ENCODE results near the gene PRR11. TPM values are rescaled to one million over a fixed set of nuclear protein-coding genes. Genes with fewer than 3 reads are reported as not detected.

PRR11 gene
- total and polyA plus RNA-seq, 11 donors: 0.15 to 11.4 (median 1.0) TPM

- no peak for ATAC-seq
- Histone ChIP-seq H3K4me1 (no peaks in the 10 kb centered on the region), H3K4me3 (no peak overlapping the region), H3K36me3 (peaks cover 0 to 4% (median 0%) of the 10 kb centered on the region in 9 donors), H3K9me3 (no peaks in the 10 kb centered on the region), H3K27me3 (no peaks in the 10 kb centered on the region), H3K27ac (no peak overlapping the region)
- no peak for TF ChIP-seq POLR2A (IDR thresholded peaks at IDR 0.05)
- TF ChIP-seq, protein P1, sequence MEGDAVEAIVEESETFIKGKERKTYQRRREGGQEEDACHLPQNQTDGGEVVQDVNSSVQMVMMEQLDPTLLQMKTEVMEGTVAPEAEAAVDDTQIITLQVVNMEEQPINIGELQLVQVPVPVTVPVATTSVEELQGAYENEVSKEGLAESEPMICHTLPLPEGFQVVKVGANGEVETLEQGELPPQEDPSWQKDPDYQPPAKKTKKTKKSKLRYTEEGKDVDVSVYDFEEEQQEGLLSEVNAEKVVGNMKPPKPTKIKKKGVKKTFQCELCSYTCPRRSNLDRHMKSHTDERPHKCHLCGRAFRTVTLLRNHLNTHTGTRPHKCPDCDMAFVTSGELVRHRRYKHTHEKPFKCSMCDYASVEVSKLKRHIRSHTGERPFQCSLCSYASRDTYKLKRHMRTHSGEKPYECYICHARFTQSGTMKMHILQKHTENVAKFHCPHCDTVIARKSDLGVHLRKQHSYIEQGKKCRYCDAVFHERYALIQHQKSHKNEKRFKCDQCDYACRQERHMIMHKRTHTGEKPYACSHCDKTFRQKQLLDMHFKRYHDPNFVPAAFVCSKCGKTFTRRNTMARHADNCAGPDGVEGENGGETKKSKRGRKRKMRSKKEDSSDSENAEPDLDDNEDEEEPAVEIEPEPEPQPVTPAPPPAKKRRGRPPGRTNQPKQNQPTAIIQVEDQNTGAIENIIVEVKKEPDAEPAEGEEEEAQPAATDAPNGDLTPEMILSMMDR (IDR thresholded peaks at IDR 0.05): no peak
- no peak for DNase-seq
- intact Hi-C loops (cut with DNase I): no loop called here
- 95 to 97% (median 97%) methylated on average over 9 of the region's 9 CpGs for WGBS, 4 donors
These were observed 25.1 kb downstream of the PRR11 start for GRCh38 chr17:59180626-59181025.

DNA sequence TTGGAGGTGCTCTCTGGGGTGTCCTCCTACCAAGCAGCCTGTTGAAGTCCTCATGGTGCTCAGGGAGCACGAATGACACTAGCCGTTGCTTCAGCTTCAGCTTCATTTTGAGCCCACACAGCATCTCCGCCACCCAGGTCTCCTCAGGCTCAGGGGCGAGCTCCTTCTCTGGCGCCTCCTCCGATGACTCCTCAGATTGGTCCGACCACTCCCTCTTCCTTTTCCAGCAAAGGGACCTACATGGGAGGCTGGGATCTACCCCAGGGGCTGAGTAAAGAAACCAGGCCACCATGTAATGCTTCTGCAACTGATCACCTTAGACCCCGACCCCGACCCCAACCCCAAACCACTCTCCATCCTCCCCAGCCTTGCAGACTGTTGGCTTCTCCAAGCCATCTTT is 25.9 kb downstream of the PRR11 start:
- H3K9me3 ChIP-seq: no peaks in the 10 kb centered on the region
- no peaks in the 10 kb centered on the region for H3K4me1 ChIP-seq
- 97 to 99% (median 98%) methylated on average over 9 of the region's 9 CpGs for WGBS, 4 donors
- ATAC-seq: no peak
- no peaks in the 10 kb centered on the region for H3K27me3 ChIP-seq
- H3K36me3 ChIP-seq: peaks cover 0 to 7% (median 0%) of the 10 kb centered on the region in 9 donors
- H3K27ac ChIP-seq: no peak overlapping the region
- no peak for DNase-seq
- intact Hi-C loops (cut with DNase I): no loop called here
- no peak overlapping the region for H3K4me3 ChIP-seq
- TF ChIP-seq, protein P1 (IDR thresholded peaks at IDR 0.05): no peak
- no peak for TF ChIP-seq POLR2A (IDR thresholded peaks at IDR 0.05)

GRCh38 chr17:59185997-59186396 is 30.5 kb downstream of the PRR11 start:
- no peaks in the 10 kb centered on the region for H3K9me3 ChIP-seq
- no peaks in the 10 kb centered on the region for H3K4me1 ChIP-seq
- no peak overlapping the region for H3K4me3 ChIP-seq
- peaks cover 0 to 12% (median 0%) of the 10 kb centered on the region in 9 donors for H3K36me3 ChIP-seq
- DNase-seq (no peak), ATAC-seq (no peak)
- intact Hi-C loops (cut with DNase I): no loop called here
- H3K27ac ChIP-seq: no peak overlapping the region
- no peaks in the 10 kb centered on the region for H3K27me3 ChIP-seq
- TF ChIP-seq, protein P1 (IDR thresholded peaks at IDR 0.05): no peak
- no peak for TF ChIP-seq POLR2A (IDR thresholded peaks at IDR 0.05)

DNA sequence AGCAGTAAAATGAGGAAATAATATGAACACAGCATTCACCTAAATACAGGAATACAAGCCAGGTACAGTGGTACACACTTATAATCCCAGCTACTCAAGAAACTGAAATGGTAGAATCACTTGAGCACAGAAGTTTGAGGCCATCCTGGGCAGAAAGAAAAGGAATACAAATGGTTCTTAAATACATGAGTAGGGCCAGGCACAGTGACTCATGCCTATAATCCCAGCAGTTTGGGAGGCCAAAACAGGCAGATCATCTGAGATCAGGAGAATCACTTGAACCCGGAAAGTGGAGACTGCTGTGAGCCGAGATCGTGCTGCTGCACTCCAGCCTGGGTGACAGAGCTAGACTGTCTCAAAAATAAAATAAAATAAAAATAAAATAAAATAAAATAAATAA is 31.3 kb downstream of the PRR11 start:
- WGBS, 4 donors: 97 to 100% (median 99%) methylated on average over 3 of the region's 3 CpGs
- no peak for DNase-seq
- H3K36me3 ChIP-seq: peaks cover 0 to 12% (median 0%) of the 10 kb centered on the region in 9 donors
- no peaks in the 10 kb centered on the region for H3K4me1 ChIP-seq
- H3K9me3 ChIP-seq: no peaks in the 10 kb centered on the region
- intact Hi-C loops (cut with DNase I): no loop called here
- no peak overlapping the region for H3K27ac ChIP-seq
- H3K27me3 ChIP-seq: no peaks in the 10 kb centered on the region
- H3K4me3 ChIP-seq: no peak overlapping the region
- TF ChIP-seq, protein P1 (IDR thresholded peaks at IDR 0.05): no peak
- TF ChIP-seq POLR2A (IDR thresholded peaks at IDR 0.05): no peak
- ATAC-seq: no peak
